ENCODE measurements around the gene WWOX.

DNA sequence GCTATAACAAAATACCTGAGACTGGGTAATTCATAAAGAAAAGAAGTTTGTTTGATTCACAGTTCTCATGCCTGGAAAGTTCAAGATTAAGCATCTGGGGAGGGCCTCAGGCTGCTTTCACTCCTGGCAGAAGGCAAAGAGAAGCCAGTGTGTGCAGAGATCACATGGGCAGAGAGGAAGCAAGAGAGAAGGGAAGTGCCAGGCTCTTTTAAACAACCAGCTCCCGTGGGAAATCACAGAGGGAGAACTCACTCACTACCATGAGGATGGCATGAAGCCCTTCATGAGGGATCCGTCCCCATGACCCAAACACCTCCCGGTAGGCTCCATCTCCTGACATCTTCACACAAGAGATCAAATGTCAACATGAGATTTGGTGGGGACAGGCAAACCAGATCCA is 999.5 kb downstream of the WWOX start:
- TF ChIP-seq, protein P1, sequence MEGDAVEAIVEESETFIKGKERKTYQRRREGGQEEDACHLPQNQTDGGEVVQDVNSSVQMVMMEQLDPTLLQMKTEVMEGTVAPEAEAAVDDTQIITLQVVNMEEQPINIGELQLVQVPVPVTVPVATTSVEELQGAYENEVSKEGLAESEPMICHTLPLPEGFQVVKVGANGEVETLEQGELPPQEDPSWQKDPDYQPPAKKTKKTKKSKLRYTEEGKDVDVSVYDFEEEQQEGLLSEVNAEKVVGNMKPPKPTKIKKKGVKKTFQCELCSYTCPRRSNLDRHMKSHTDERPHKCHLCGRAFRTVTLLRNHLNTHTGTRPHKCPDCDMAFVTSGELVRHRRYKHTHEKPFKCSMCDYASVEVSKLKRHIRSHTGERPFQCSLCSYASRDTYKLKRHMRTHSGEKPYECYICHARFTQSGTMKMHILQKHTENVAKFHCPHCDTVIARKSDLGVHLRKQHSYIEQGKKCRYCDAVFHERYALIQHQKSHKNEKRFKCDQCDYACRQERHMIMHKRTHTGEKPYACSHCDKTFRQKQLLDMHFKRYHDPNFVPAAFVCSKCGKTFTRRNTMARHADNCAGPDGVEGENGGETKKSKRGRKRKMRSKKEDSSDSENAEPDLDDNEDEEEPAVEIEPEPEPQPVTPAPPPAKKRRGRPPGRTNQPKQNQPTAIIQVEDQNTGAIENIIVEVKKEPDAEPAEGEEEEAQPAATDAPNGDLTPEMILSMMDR (IDR thresholded peaks at IDR 0.05 in 8 of 11, conservative IDR thresholded peaks at IDR 0.05 in 3 of 11): no peak
- no peak for TF ChIP-seq POLR2AphosphoS5 (IDR thresholded peaks at IDR 0.05)
